ENCODE data around the gene RUFY1.
"Not testable (repeated sequence)": the region's sequence is repeated elsewhere in the genome, so short reads cannot be mapped to it uniquely, and the experiment has no call there.

Gene RUFY1

DNA sequence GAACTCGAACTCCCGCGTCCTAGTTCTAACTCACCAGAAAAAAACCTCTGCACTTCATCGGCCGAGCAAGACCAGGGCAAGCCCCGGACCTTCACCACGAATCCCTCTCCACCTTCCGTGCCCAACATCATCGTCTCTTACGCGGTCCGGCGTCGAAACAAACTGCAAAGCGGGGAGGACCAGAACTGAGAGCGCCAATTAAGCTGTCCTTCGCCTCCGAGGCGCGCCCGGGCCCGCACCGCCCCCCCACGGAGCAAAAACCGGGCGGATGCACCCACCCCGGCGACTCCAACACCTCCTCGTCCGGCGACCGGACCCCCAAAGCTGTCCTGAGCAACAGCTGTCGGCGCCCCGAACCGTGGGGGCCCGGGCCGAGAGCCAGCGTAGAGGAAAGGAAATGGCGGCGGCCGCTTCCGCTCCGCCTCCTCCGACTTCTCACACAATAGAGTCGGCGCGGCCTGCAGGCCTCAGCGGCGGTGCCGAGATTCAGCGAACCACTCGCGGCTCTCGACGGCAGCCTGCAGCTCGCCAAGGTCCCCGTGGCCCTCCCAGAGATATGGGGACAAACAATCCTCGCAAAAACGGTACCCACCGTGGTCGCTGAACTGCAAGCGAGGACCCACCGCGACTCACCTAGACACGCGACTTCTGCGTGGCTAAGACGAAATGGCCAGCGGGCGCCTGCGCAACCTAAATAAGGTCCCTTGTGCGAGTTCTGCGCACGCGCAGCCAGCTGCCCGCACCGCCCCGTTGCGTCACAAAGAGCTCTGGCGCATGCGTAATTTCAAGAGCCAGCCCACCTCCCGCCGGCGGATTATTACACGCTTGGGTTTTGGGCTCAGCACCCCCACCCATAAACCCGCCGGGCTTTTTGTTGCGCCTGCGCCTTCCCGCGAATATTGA, 72.9 kb downstream of the RUFY1 start, which contains the start of gene HNRNPH1:
Gene HNRNPH1, minus strand, starts transcription at position 669 of the 903 bp plus-strand sequence. Its CDS starts 538 bp downstream, at position 131.
- peak; percentile 69 to 72 for ATAC-seq

- peak; percentile 29 to 31 for ATAC-seq
Measured at GRCh38 chr5:179623906-179624741, 73.8 kb downstream of the RUFY1 start.

DNA sequence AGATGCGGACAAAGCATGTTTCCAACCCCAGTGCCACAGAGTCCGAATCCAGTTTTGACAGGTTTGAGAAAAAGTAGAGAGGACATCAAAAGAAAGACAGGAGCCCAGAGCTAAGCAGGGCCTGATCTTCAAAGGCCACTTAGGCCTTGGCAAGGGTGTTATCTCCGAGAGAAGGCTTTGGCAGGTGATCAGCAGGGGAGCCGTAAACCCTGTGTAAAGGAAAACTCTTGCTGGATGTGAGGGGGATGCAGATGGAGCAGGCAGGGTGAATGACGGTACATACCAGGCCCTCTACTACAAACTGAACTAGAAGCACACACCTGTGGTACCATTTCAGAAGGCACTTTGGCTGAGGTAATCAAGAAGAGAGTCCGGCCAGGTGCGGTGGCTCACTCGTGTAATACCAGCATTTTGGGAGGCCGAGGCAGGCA, 74.5 kb downstream of the RUFY1 start:
- no peak for ATAC-seq

DNA sequence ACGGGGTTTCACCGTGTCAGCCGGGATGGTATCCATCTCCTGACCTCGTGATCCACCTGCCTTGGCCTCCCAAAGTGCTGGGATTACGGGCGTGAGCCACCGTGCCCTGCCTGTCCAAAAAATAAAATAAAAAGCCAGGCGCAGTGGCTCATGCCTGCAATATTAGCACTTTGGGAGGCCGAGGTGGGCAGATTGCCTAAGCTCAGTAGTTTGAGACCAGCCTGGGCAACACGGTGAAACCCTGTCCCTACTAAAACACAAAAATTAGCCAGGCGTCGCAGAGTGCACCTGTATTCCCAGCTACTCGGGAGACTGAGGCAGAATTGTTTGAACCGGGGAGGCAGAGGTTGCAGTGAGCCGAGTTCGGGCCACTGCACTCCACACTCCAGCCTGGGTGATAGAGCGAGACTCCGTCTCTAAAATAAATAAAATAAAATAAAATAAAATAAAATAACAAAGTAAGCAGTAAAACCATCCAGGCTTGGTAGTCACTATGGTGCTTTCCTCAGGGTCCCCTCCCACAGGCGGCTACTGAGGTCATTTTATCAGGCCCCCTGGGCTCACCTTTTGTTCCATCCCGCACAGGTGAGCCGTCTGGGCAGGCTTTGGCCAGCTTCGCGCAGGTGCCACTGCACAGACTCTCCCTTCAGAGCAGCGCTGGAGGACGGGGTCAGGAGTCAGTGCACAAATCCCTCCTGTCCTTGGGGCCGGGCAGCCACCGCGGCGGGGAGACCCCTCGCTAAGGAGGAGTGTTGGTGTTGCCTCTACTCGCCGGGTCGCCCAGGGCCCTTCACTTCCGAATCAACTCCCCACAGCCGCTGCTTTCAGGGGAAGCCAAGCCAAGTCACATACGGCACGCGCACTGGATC, 83.4 kb downstream of the RUFY1 start:
- ATAC-seq, result peak; percentile 60 to 70

- ATAC-seq, result peak; percentile 97 to 99
Measured at GRCh38 chr5:179634370-179635172, 84.2 kb downstream of the RUFY1 start.

- ATAC-seq, result not testable (repeated sequence)
Measured at GRCh38 chr5:179639296-179639695, 88.9 kb downstream of the RUFY1 start.

DNA sequence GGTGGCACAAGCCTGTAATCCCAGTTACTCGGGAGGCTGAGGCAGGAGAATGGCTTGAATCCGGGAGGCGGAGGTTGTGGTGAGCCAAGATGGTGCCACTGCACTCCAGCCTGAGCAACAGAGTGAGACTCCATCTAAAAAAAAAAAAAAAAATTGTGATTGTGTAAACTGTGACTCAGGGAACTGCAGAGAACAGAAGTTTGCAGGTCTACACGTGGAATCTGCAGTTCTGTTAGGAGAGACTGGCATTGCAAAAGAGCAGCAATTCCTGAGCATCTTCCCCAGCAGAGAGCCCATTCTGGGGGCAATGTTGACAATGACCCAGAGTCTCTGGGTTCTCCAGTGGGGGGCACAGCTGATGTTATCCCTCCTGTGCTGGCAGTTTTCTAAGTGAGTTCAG, 91.4 kb downstream of the RUFY1 start:
- not testable (repeated sequence) for ATAC-seq

GRCh38 chr5:179642626-179643025, 92.3 kb downstream of the RUFY1 start:
- ATAC-seq, result not testable (repeated sequence)

DNA sequence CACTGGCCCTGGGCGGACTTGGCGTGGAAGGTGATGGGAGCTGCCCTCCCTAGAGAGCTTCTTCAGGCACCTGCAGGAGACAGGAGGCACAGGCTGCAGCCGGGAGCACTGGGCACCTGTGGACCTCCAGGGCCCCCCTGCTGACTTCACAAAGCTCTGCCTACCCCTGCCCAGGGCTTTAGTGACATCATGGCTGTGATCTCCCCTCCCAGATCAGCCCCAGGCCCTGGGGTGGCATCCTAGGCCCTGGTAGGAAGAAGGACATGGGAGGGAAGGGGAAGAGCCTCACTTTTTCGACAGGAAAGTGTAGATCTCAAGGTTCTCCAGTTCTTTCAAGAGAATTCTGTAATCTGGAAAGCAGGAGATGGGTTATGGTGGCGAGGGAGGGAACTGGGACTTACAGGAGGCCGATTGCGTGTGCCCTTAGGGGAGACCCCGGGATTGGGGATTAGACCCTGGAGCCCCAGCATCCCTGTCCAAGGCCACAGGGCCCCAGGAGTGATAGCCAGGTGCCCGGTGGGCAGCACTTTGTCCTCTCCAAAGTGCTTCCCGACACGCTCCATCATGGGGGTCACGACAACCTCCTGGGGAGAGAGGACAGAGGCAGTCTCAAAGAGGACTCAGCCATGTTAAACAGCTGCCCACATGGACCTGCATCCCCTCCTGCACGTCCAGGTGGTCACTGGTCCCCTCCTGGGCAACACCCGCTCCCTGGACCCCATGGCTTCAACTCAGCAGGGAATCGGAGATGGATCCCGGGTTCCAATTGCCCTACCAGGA, 93.0 kb downstream of the RUFY1 start:
- not testable (repeated sequence) for ATAC-seq

- ATAC-seq, result not testable (repeated sequence)
Measured at GRCh38 chr5:179644766-179645165, 94.4 kb downstream of the RUFY1 start.

GRCh38 chr5:179648410-179648809, 98.1 kb downstream of the RUFY1 start:
- ATAC-seq, result no peak

DNA sequence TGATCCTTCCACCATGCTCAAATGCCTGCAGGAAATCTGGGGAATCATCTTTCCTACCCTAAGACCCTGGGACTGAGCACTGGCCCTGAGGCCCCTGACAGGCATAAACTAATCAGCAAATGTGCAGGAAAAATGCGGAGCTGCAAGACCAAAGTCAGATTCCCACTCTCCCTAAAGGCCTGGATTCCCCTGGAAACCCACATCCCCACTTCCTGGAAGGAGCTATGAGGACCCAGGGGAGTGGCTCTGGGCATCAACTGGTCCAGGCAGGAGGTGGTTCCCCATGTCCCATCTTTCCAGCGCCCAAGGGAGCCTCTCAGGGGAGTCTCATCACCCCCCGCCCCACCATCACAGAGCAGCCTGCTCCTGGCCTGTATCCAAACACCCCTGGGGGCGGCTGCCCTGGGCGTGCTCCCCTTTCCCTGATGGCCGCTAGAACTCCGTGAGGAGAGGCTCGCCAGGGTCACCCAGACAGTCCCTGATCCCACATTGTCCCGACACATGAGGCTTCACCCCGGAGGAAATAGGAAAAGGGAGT, 98.9 kb downstream of the RUFY1 start:
- ATAC-seq, result not testable (repeated sequence)

GRCh38 chr5:179650245-179650644, 99.9 kb downstream of the RUFY1 start:
- ATAC-seq, result not testable (repeated sequence)

DNA sequence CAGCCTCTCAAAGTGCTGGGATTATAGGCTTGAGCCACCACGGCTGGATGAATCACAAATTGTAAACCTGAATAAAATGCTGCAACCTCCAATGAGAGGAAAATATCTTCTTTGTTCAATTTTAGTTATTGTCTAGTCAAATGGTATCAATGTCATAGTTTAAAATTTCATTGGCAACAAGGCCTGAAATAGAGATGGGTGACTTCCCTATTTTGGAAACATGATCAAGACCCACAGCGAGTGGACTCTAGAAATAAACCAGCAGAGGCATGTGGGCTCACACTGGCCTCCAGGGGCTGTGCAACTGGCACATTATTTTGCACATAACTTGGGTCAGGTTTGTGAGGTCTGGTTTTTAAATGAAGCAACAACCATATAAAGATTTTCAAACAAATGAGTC, 102.8 kb downstream of the RUFY1 start:
- ATAC-seq, result not testable (repeated sequence)

- ATAC-seq, result peak; percentile 96
Measured at GRCh38 chr5:179657302-179658178, 107.2 kb downstream of the RUFY1 start.

- peak; percentile 65 to 68 for ATAC-seq
Measured at GRCh38 chr5:179658179-179658856, 108.0 kb downstream of the RUFY1 start.
